HL-60 (cell line): Measurements from ENCODE around the gene PON1.

Experiments
- DNase-seq, 2 experiments: peaks; one replicate each; pipeline ENCODE4 v3.0.0-alpha.2; 2010 to 2020; ENCODE audit warnings: low read depth in 1 of 2, low spot score in 1 of 2
- H3K27ac ChIP-seq: fragments of 250-450 bp; sonication (Bioruptor Pico); replicated peaks from 2 replicates; pipeline ENCODE4 v1.5.1; 2020; ENCODE audit warnings: mild to moderate bottlenecking, moderate library complexity
- H3K27me3 ChIP-seq: fragments of 250-450 bp; sonication (Bioruptor Pico); 2 replicates; pipeline ENCODE4 v1.5.1; 2021; ENCODE audit warnings: mild to moderate bottlenecking, moderate library complexity; ENCODE audit not compliant: insufficient read depth, poor library complexity, severe bottlenecking
- H3K4me3 ChIP-seq: replicated peaks from 2 replicates; pipeline ENCODE4 v1.5.1; 2011; ENCODE audit warnings: mild to moderate bottlenecking, control low read depth, low read length; ENCODE audit not compliant: insufficient read depth
- CTCF ChIP-seq: IDR thresholded peaks from one replicate; pipeline ENCODE4 v1.5.1; 2011; ENCODE audit warnings: low read length, control low read depth, inconsistent platforms; ENCODE audit not compliant: insufficient read depth
- GABPA ChIP-seq: IDR thresholded peaks from 2 replicates; pipeline ENCODE4 v1.6.1; 2012; ENCODE audit warnings: low read depth
- POLR2AphosphoS5 ChIP-seq: IDR thresholded peaks from 2 replicates; pipeline ENCODE4 v1.6.1; 2012; ENCODE audit warnings: low read depth
- REST ChIP-seq: IDR thresholded peaks from 2 replicates; pipeline ENCODE4 v1.6.1; 2012; ENCODE audit warnings: low read depth; ENCODE audit not compliant: insufficient replicate concordance
- SPI1 ChIP-seq: IDR thresholded peaks from 2 replicates; pipeline ENCODE4 v1.6.1; 2012; ENCODE audit warnings: low read depth, mild to moderate bottlenecking, borderline replicate concordance

Gene PON1

GRCh38 chr7:95262875-95263274 is 61.5 kb downstream of the PON1 start:
- Histone ChIP-seq H3K27me3 (no peaks in the 10 kb centered on the region), H3K27ac (no peak overlapping the region), H3K4me3 (no peak overlapping the region)
- TF ChIP-seq SPI1 (no peak), POLR2AphosphoS5 (no peak), GABPA (no peak), CTCF (no peak)
- no peak for DNase-seq

GRCh38 chr7:95261895-95262415 is 62.4 kb downstream of the PON1 start:
- Histone ChIP-seq H3K4me3 (no peak overlapping the region), H3K27me3 (no peaks in the 10 kb centered on the region), H3K27ac (no peak overlapping the region)
- DNase-seq: no peak
- TF ChIP-seq REST (no peak), CTCF (no peak), POLR2AphosphoS5 (no peak), SPI1 (no peak)

GRCh38 chr7:95255691-95256090 is 68.6 kb downstream of the PON1 start:
- Histone ChIP-seq H3K27me3 (no peaks in the 10 kb centered on the region), H3K27ac (no peak overlapping the region), H3K4me3 (no peak overlapping the region)
- TF ChIP-seq REST (no peak), POLR2AphosphoS5 (no peak)
- DNase-seq: no peak

- Histone ChIP-seq H3K4me3 (no peak overlapping the region), H3K27ac (no peak overlapping the region), H3K27me3 (no peaks in the 10 kb centered on the region)
- TF ChIP-seq SPI1 (no peak), REST (no peak), POLR2AphosphoS5 (no peak)
- DNase-seq: no peak
Observed at GRCh38 chr7:95253986-95254385, 70.3 kb downstream of the PON1 start.
